BE2C (cell line): ENCODE results near the gene CLEC16A.
"Not testable (repeated sequence)": the region's sequence is repeated elsewhere in the genome, so short reads cannot be mapped to it uniquely, and the experiment has no call there.

Source experiments
- DNase-seq: peaks from one replicate; pipeline ENCODE4 v3.0.0-alpha.2; 2020
- H3K27me3 ChIP-seq: fragments of 250-450 bp; sonication (Bioruptor Pico); 2 replicates; pipeline ENCODE4 v1.5.1; 2020; ENCODE audit warnings: mild to moderate bottlenecking
- H3K36me3 ChIP-seq: fragments of 250-450 bp; sonication (Bioruptor Pico); 2 replicates; pipeline ENCODE4 v1.5.1; 2020; ENCODE audit warnings: mild to moderate bottlenecking
- H3K4me1 ChIP-seq: fragments of 250-450 bp; sonication (Bioruptor Pico); 2 replicates; pipeline ENCODE4 v1.5.1; 2020
- H3K4me3 ChIP-seq: 2 replicates; pipeline ENCODE4 v1.5.1; 2011; ENCODE audit warnings: low read depth, low read length
- H3K9me3 ChIP-seq: fragments of 250-450 bp; sonication (Bioruptor Pico); 2 replicates; pipeline ENCODE4 v1.5.1; 2020
- TF ChIP-seq, protein P1 (sequence below): IDR thresholded peaks from 2 replicates; pipeline ENCODE4 v1.5.1; 2012; ENCODE audit warnings: mild to moderate bottlenecking, low read depth, low read length

Gene CLEC16A

GRCh38 chr16:10927497-10928112 is 16.8 kb upstream of the CLEC16A start:
- H3K4me1 ChIP-seq: no peaks in the 10 kb centered on the region
- H3K9me3 ChIP-seq: no peaks in the 10 kb centered on the region
- peaks cover 10% of the 10 kb centered on the region; the same call in 1 of the 2 replicates for H3K36me3 ChIP-seq
- no peaks in the 10 kb centered on the region for H3K27me3 ChIP-seq
- no peak for DNase-seq
- TF ChIP-seq, protein P1, sequence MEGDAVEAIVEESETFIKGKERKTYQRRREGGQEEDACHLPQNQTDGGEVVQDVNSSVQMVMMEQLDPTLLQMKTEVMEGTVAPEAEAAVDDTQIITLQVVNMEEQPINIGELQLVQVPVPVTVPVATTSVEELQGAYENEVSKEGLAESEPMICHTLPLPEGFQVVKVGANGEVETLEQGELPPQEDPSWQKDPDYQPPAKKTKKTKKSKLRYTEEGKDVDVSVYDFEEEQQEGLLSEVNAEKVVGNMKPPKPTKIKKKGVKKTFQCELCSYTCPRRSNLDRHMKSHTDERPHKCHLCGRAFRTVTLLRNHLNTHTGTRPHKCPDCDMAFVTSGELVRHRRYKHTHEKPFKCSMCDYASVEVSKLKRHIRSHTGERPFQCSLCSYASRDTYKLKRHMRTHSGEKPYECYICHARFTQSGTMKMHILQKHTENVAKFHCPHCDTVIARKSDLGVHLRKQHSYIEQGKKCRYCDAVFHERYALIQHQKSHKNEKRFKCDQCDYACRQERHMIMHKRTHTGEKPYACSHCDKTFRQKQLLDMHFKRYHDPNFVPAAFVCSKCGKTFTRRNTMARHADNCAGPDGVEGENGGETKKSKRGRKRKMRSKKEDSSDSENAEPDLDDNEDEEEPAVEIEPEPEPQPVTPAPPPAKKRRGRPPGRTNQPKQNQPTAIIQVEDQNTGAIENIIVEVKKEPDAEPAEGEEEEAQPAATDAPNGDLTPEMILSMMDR: no peak
- no peak overlapping the region for H3K4me3 ChIP-seq

DNA sequence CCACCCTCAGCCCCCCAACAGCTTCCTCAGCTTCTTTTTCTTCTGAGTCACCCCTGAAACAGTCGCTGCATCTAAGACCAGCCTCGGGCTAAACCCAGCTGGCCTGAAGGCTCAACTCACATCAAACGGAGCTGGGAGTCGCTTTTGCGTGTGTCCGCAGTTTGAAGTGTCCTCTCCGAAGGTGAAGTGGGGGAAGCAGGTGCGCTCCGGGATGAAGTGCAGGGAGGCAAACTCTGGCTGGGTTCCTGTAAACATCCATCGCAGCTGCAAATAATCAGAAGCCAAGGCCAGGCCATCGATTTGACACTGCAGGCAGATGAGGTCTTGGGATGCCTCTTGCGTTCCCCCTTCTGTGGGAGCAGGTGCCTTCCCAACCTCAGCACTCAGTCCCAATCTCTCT is 15.3 kb upstream of the CLEC16A start:
- H3K27me3 ChIP-seq, H3K4me3 ChIP-seq, H3K9me3 ChIP-seq, H3K4me1 ChIP-seq, DNase-seq: not testable (repeated sequence)
- peaks cover 19% of the 10 kb centered on the region for H3K36me3 ChIP-seq

DNA sequence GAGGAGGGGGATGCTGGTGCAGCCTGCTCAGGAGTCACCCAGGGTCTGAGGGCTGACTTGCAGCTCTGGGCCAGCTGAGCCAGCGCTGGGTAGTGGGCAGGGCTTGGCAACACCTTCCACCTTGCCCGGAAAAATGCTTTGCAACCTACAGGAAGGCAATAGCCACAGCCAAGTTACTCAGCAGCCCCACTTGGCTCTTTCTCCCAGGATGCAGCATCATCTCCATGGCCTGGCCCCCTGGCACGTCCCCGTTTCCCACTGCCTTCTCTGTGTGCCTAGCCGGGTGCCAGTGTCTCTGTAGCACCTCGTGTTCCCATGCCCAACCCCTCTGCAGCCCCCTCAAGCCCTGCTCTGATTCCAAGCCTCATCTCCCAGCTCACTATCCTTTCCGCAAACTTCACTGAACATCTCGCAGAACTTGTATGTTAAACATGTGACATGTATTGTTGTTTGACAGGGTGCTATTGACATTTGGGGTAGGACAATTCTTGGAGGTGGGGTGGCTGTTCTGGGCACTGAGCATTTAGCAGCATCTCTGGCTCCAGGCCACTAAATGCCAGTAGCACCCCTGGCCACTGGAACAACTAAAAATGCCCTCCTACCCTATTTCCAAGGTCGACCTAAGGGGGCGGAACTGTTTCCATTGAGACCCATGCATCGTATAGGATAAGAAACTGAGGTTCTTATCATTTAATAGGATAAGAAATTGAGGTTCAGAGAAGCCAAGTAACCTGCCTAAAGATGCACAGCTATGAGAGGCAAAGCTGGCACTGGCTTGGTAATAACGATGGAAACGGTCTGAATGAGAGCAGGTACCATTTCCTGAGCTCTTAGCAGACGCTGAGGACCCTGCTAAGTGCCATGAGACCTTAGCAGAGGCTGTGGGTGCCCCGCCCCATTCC is 14.3 kb upstream of the CLEC16A start:
- no peak for DNase-seq
- no peaks in the 10 kb centered on the region for H3K27me3 ChIP-seq
- TF ChIP-seq, protein P1: no peak
- H3K4me1 ChIP-seq: no peaks in the 10 kb centered on the region; the same call in 1 of the 2 replicates
- peaks cover 19% of the 10 kb centered on the region for H3K36me3 ChIP-seq
- no peak overlapping the region for H3K4me3 ChIP-seq
- no peaks in the 10 kb centered on the region for H3K9me3 ChIP-seq

DNA sequence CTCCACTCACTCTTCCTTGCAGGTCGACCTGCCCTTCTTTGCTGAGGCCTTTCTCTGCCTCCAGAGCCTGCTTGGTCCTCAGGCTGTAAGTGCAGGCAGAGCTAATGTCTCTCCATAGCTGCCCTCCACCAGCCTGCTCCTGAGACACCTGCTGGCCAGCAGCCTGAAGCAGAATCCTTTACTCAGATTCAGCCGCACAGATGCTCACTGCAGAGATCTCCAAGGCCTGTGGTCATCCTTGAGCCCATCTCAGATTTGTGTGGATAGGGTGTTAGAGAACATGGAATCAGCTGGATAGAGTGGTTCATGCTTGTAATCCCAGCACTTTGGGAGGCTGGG is 13.6 kb upstream of the CLEC16A start:
- Histone ChIP-seq H3K9me3 (no peaks in the 10 kb centered on the region), H3K36me3 (peaks cover 19% of the 10 kb centered on the region), H3K4me3 (no peak overlapping the region), H3K27me3 (no peaks in the 10 kb centered on the region), H3K4me1 (no peaks in the 10 kb centered on the region; the same call in 1 of the 2 replicates)
- no peak for DNase-seq
- TF ChIP-seq, protein P1: peak; percentile 9; the same call in 1 of the 2 replicates

DNA sequence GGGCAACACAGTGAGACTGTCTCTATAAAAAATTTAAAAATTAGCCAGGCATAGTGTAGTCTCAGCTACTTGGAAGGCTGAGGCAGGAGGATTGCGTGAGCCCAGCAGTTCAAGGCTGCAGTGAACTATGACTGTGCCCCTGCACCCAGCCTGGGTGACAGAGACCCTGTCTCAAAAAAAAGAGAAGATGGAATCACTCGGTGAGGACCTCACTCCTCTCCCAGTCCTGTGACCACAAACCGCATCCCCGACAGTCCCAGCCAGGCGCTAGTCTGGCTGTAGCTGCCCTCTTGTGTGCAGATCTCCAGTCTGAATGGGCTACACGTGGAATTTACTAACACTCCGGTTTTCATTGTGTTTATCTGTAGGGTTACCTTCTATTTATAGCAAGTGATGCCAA is 13.2 kb upstream of the CLEC16A start:
- Histone ChIP-seq H3K36me3 (peaks cover 17% of the 10 kb centered on the region), H3K4me3 (no peak overlapping the region), H3K4me1 (no peaks in the 10 kb centered on the region; the same call in 1 of the 2 replicates), H3K9me3 (no peaks in the 10 kb centered on the region), H3K27me3 (no peaks in the 10 kb centered on the region)
- TF ChIP-seq, protein P1: no peak
- DNase-seq: no peak

GRCh38 chr16:10931977-10932632 is 12.3 kb upstream of the CLEC16A start:
- Histone ChIP-seq H3K4me3 (no peak overlapping the region), H3K4me1 (no peaks in the 10 kb centered on the region; the same call in 1 of the 2 replicates), H3K9me3 (no peaks in the 10 kb centered on the region), H3K27me3 (no peaks in the 10 kb centered on the region), H3K36me3 (peaks cover 12% of the 10 kb centered on the region)
- DNase-seq: no peak
- TF ChIP-seq, protein P1: no peak
